CD4-positive, alpha-beta T cell treated with Interleukin-6 at 100 ng/mL for 8 hours (primary cell): ENCODE results near the gene CD40.

ENCODE experiments used
- DNase-seq: peaks from one replicate; pipeline ENCODE4 v3.0.0-alpha.2; 2020; ENCODE audit warnings: mixed read lengths, low spot score

Gene CD40

GRCh38 chr20:46173652-46174468 lies 55.7 kb downstream of the CD40 start:
- DNase-seq, result no peak

DNA sequence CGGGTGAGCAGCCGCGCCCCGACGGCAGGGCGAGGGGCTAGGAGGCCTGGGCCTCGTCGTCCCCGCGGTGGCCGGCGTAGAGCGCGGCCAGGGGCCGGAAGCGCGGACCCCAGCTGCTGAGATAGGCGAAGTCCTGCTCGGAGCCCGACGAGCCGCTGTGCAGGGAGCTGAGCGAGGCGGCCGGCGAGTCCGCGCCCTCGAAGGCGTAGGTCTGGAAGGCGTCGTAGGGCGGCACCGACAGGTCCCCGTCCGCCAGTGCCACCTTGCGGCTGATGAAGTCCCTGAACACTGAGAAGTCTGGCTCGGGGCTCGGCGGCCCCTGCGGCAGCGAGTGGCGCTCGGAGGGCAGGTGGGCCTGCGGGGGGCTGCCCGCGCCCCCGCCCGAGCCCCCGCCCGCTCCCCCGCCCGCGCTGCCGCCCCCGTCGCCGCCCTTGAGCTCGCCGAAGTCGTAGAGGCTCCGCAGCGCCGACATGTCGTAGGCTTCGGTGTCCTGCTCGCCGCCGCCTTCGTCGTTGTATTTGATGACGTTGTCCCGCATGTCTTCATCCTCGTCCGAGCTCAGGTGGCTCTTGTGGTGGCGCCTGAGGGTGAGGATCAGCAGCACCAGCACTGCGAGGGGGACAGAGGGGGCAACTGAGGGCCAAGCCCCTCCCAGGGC lies 56.5 kb downstream of the CD40 start:
- peak; percentile 57 for DNase-seq

DNA sequence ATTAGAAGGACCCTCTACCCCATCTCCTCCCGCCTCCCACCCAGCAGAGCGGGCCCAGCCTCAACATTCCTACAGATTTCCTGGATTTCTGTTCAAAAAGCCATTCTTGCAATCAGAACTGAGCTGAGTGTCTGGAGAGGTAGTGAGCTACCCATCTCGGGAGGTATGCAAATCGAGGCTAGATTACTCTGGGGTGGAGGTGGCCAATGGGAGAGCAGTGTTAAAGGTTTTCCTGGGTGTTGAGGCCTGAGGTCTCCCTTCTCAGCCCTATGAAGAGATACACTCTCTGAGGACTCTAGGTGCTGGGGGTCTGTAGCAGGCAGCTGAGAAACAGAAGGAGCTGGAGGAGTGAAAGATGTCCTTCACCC lies 57.0 kb downstream of the CD40 start:
- DNase-seq, result no peak

DNA sequence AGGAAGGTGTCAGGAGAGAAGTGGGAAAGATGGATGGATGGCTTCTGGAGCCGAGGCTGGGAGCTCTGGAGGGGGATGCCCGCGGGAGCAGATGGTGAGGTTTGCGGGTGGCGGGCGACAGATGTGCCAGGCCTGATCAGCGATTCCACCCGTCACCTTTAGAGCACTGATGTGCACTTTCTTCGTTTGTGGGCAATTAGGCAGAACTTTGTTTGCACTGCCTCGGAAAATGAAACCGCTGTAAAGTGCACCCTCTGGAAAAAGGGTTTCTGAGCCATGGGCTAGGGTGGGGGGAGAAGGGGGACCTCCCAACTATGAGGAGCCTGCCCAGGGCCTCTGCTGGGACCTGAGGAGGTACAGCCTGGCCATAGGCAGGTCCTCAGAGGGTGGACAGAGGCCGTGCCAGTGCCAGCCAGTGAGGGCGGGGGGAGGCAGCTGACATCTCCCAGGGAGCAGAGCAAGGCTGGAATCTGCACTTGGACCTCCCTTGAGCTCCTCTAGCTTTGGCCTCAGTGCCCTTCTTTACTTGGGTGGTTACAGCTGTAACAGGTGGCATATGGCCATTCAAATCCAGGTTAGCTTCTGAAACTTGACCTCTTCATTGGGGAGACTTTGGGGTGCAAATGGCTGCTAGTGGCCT lies 58.7 kb downstream of the CD40 start:
- no peak for DNase-seq

DNA sequence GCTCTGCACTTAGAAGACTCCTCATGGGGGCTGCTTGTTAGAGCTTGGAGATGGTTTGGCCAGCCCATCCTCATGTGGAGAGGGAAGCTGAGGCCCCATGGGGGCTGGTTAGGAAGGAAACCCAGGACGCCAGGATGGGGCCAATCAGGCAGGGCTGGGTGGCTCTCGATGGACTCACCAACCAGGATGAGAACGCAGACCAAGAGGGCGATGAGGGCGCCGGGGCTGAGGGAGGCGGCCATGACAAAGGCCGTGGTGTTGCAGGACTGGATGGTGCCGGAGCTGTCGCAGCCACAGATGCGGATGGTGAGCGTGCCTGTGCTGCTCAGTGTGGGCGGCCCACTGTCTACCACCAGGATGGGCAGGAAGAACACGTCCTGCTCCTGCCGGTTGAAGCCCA lies 59.7 kb downstream of the CD40 start:
- no peak for DNase-seq

DNA sequence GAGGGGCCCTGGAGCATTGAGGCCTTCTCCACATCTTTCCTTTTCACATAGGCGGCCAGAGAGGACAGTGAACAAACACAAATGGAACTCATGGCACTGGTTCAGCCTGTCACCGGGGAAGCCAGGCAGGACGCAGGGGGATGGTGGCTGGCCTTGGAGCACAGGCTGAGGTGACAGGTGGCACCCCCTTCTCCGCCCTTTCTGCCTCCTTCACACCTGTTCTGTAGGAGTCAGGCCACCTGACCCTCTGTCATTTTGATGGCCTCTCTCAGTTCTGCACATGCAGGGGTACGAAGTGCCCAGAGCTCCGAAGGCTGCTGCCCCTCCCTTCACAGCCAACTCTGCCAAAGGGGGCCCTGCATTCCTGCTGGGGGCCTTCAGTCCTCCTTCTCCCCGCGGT lies 60.8 kb downstream of the CD40 start:
- no peak for DNase-seq
